Renal cortex interstitium (tissue), 11 donors: ENCODE data around the gene SEMA5A. TPM values are rescaled to one million over a fixed set of nuclear protein-coding genes. Genes with fewer than 3 reads are reported as not detected.

Experiments used
- DNase-seq, 11 donors: peaks; one replicate each; pipeline ENCODE4 v3.0.0-alpha.2; 2013; ENCODE audit warnings: low read depth in 9 of 11, low spot score in 4 of 11; ENCODE audit errors: extremely low read depth in 1 of 11
- polyA plus RNA-seq, 3 donors: library from polyadenylated mRNA; unstranded; fragments of 120-200 nt; gene quantifications; one replicate each; pipeline ENCODE4 v1.2.1, GENCODE V29; 2013; ENCODE audit not compliant: insufficient read length in 3 of 3

Gene SEMA5A
- polyA plus RNA-seq, 3 donors, result 37.3 to 47.1 (median 44.4) TPM

- no peak for DNase-seq
These were observed 406.5 kb downstream of the SEMA5A start for GRCh38 chr5:9139344-9139743.

DNA sequence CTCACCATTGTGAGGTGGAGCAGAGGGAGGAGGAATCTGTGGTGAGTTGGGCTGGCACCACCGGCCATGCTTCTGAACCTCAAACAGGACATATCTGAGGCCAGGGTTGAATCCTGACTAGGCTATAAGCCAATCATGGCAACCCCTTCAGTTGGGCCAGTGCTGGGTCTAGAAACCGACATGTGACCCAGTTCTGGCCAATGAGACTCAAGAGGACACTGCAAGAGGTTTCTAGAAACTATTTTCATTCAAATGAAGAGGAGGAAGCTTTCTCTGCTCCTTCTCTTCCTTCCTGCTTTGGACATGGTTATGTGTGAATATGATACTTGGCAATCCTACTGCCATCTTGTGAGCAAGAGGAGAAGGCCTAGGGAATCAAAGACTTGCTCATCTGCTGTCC is 417.7 kb downstream of the SEMA5A start:
- no peak for DNase-seq

DNA sequence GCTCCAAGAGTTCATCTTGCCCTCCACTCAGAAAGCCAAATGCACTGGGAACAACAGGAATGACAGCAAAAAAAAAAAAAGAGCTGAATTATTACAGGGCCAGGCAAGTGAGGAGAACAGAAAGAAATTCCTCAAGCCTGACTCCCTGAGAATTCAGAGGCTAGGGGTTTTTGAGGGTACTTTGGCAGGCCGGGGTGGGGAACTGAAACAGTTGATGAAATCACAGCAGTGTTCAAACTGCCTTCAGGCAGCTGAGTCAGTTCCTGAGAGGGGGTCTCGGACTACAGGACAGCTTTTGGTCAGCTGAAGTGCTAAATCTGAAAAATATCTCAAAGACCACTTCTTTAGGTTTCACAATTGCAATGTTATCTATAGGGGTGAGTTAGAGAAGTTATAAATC is 419.4 kb downstream of the SEMA5A start:
- DNase-seq, result no peak

DNA sequence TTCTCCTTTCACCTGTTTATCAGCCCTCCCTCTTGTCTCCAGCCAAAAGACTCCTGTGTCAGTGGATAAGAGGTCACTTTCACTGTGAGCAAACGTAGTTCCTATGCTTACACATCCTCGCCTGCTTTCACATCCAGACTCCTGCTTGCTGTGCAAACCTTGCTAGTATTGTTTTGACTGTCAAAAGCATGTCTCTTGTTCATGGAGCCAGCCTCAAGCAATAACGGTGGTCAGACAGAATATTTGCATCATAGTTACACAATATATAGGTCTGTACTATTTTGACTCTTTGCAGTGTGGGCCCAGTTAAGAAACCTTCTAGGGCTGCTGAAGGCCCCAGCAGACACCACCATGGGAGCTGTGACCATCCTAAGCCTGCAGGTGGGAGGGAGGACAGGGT is 420.0 kb downstream of the SEMA5A start:
- no peak for DNase-seq

GRCh38 chr5:9124838-9125237 is 421.0 kb downstream of the SEMA5A start:
- DNase-seq, result no peak

GRCh38 chr5:9124071-9124470 is 421.8 kb downstream of the SEMA5A start:
- DNase-seq, result no peak

- DNase-seq, result no peak
These were observed 423.3 kb downstream of the SEMA5A start for GRCh38 chr5:9122528-9122927.

GRCh38 chr5:9121597-9121996 is 424.3 kb downstream of the SEMA5A start:
- no peak for DNase-seq

DNA sequence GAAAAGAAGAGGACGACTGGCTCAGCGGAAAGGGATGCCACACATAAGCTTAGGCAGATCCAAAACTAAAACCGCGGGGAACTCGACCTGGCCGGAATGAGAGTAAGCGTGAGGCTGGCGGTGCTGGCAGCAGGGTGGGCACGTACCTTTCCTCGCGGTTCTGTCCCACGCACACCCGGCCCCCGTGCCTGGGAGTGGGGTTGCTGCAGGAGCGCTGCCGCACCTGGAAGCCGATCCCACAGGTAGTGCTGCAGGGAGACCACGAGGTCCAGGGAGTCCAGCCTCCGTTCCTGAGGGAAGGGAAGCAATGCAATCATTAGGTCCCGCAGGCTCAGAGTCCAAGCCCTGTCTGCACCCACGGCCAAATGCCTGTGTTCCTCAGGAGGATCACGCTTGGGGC is 427.0 kb downstream of the SEMA5A start:
- DNase-seq, result no peak

DNA sequence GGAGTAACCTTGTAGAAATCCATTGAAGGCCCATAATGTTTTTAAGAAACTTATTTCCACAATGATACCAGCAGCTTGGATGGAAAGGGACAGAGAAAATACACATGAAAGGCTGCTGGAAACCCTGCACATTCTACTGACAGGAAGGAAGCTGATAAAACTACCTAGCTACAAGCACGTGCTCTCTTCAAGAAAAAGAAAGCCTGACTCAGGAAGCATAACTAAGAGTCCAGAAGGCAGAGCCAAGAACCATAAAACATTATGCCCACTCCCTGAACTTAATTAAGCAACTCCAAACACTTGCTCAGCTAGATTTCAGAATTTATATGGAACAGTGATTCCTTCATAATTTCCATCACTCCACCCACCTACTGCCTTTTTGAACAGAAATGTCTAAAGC is 430.8 kb downstream of the SEMA5A start:
- no peak for DNase-seq

GRCh38 chr5:9112520-9113291 is 433.2 kb downstream of the SEMA5A start:
- no peak for DNase-seq

GRCh38 chr5:9108162-9108561 is 437.7 kb downstream of the SEMA5A start:
- no peak for DNase-seq

DNA sequence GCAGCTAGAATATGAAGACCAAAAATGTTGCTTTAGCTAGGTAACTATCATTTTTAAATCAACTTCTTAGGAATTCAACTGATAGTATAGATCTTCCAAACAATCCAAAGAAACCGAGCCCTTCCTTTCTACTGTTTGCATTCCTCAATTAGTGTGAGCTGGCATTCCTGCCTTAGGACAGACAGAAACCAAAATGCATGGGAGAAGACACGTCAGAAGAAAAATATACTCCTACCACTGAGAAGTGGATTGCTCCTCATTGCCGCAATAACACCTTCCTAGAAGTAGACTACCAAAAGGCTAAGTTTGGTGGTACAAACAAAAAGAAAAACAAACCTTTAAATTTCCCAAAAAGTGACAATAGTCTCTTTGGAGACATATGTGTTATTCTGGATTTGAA is 440.0 kb downstream of the SEMA5A start:
- DNase-seq, result no peak

DNA sequence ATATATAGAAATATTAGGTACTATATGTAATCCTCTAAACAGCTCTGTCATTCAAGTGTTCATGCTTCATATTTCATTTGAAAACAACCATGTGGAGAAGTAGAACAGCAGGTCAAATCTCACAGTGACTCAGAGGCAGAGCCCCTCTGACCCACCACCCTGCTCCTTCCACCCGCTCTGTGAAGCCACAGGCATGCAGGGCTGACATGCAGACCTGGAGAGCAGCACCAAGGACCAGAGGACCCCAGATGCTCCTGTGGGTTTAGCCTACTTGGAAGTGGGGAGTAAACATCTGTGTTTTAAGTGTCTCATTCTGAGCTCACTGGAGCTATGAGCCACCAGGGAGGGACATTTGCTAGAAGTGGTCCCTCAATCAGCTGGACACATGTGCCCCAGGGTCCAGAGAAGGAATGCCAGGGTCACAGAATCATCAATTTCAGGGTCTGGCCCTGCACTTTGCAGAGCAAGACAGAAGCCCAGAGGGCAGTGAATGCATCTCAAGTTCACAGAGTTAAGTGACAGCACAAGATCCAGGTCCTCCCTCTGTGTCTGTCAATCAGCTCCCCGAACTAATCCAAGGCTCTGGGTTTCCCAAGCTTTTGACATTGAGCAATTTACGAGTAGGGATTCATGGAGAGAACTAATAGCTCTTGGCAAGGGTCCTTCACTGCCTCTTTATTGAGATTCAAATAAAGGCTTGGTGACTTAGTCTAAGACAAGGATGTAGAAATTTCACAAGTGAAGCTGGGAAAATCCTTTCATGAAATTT is 441.1 kb downstream of the SEMA5A start:
- DNase-seq, result no peak

- DNase-seq, result no peak
These were observed 442.6 kb downstream of the SEMA5A start for GRCh38 chr5:9103290-9103689.

DNA sequence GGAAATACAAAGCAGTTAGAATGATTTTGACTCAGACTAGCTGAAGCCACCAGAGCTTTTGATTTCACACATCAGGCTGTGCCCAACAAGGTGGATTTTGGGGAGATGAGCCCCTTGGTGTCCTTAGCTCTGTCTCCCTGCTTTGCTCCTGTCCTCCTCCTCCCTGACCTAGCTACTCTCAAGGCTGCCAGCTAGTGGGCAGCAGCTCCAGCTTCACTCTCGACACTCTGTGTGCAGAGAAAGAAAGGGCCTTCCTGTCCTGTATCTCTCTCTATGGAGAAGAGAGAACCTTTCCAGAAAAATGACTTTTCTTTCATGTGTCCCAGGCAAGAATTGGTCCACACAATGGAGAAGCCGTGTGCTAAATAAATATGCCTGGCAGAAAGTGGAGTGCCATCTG is 446.2 kb downstream of the SEMA5A start:
- no peak for DNase-seq

- no peak for DNase-seq
These were observed 446.9 kb downstream of the SEMA5A start for GRCh38 chr5:9098990-9099389.

DNA sequence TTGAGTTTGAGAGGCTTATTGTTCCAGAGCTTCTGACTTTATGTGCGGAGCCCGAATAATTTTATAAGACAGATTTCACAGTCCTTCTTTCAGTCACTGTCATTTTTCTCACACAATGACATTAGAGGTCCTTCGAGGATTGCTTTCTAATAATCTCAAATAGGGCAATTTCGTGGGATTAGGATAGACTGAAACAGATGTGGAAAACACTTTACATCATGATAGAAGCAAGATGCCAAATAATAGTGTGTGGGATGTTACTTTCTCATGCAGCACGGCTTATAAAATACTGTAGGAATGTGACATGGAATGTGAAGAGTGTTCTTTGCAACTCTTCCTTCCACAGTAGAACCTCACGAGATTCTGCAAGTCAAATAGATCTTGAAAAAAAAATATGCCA is 451.3 kb downstream of the SEMA5A start:
- DNase-seq, result no peak

DNA sequence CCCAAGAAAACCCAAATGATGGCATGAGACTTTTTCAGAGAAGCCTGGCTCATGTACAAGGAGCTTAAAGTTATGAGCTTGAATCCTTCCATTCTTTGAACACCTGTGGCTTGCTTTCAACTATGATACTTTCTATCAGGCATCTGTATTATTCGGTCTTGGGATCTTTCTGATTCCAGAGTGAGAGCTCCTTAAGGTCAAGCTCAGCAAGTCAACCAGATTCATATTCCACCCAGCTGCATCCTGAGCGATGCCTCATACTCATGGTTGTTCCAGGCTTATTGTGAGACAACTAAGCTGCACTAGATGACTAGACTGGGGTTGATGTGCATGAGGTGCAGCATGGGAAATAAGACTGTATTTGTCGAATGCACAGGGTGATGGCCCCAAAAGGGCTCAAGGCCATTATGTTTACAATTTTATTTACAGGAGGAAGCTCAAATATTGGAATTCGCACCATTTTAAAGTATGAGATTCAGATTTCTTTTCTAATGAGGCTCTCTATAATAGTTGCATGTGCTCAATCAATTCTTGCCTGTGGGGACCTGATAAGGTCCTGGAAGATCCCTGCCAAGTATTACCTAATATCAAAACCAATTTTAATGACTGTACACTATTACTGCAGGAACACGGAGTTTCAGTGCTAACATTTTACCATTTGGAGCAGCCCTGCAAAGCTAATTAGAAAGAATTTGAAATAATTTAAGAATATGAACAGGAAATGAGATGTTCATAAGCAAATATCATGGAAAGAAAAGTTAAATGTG is 453.8 kb downstream of the SEMA5A start:
- no peak for DNase-seq
